GM18909 (cell line): ENCODE measurements around the gene CUL3.
A peak's percentile ranks its signal among the peaks of the same experiment; 100 is the strongest.
"Not testable (repeated sequence)": the region's sequence is repeated elsewhere in the genome, so short reads cannot be mapped to it uniquely, and the experiment has no call there.

Experiments used
- ATAC-seq: cut with Tn5 transposase; IDR thresholded peaks from one replicate; pipeline ENCODE4 v1.9.1; 2021; ENCODE audit warnings: mild to moderate bottlenecking; ENCODE audit not compliant: unreplicated experiment, poor library complexity

CUL3 gene

GRCh38 chr2:224545884-224546644 lies 39.1 kb downstream of the CUL3 start:
- no peak for ATAC-seq

GRCh38 chr2:224543939-224544338 lies 41.2 kb downstream of the CUL3 start:
- no peak for ATAC-seq

GRCh38 chr2:224538561-224539138 lies 46.5 kb downstream of the CUL3 start:
- ATAC-seq, result no peak

GRCh38 chr2:224532931-224533330 lies 52.2 kb downstream of the CUL3 start:
- peak; percentile 92 for ATAC-seq

GRCh38 chr2:224532441-224532840 lies 52.7 kb downstream of the CUL3 start:
- ATAC-seq, result no peak

- ATAC-seq, result no peak
These were observed 57.0 kb downstream of the CUL3 start for GRCh38 chr2:224528171-224528570.

GRCh38 chr2:224525774-224526173 lies 59.4 kb downstream of the CUL3 start:
- no peak for ATAC-seq

- no peak for ATAC-seq
These were observed 60.5 kb downstream of the CUL3 start for GRCh38 chr2:224524657-224525056.

GRCh38 chr2:224523626-224524577 lies 61.3 kb downstream of the CUL3 start:
- peak; percentile 35 for ATAC-seq

- not testable (repeated sequence) for ATAC-seq
These were observed 62.7 kb downstream of the CUL3 start for GRCh38 chr2:224522483-224522882.

GRCh38 chr2:224520064-224520463 lies 65.1 kb downstream of the CUL3 start:
- ATAC-seq, result peak; percentile 76

GRCh38 chr2:224518806-224519580 lies 66.2 kb downstream of the CUL3 start:
- ATAC-seq, result no peak

GRCh38 chr2:224517963-224518362 lies 67.2 kb downstream of the CUL3 start:
- ATAC-seq, result peak; percentile 18

- ATAC-seq, result not testable (repeated sequence)
These were observed 68.8 kb downstream of the CUL3 start for GRCh38 chr2:224516393-224516792.

GRCh38 chr2:224513991-224514390 lies 71.2 kb downstream of the CUL3 start:
- no peak for ATAC-seq

GRCh38 chr2:224507789-224508188 lies 77.4 kb downstream of the CUL3 start:
- ATAC-seq, result no peak

GRCh38 chr2:224506494-224506893 lies 78.7 kb downstream of the CUL3 start:
- ATAC-seq, result no peak

- ATAC-seq, result no peak
These were observed 86.2 kb downstream of the CUL3 start for GRCh38 chr2:224498991-224499390.

- no peak for ATAC-seq
These were observed 92.6 kb downstream of the CUL3 start for GRCh38 chr2:224492531-224492930.

GRCh38 chr2:224487940-224488339 lies 97.2 kb downstream of the CUL3 start:
- ATAC-seq, result not testable (repeated sequence)
